ENCODE results near the gene MANSC1.

DNA sequence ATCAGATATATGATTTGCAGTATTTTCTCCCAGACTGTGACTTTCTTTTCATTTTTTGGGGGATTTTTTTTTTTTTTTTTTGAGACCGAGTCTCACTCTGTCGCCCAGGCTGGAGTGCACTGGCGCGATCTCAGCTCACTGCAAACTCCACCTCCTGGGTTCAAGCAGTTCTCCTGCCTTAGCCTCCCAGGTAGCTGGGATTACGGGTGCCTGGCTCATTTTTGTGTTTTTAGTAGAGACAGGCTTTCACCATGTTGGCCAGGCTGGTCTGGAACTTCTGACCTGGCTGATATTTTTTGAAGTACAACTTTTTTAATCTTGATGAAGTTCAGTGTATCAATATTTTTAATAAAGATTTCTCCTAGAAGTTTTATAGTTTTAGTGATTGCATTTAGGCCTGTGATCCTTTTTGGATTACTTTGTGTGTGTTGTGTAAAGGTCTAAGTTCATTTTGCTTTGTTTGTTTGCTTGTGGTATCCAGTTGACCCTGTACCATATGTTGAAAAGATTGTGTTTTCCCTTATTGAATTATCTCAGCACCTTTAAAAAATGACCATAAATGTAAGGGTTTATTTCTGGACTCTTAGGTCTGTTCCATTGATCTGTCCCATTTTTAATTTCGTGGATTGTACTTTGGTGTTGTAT lies 31.0 kb upstream of the MANSC1 start:
- TF ChIP-seq POLR2A (conservative IDR thresholded peaks at IDR 0.05) (no peak), GABPA (tag; conservative IDR thresholded peaks at IDR 0.05; ENCODE audit: low read depth) (no peak), CTCF (IDR thresholded peaks at IDR 0.05 in 2 of 3, conservative IDR thresholded peaks at IDR 0.05 in 1 of 3; ENCODE audit: insufficient read depth in 2 of 3, low read depth in 1 of 3, low read length in 3 of 3) (no peak)

All from K562 (cell line).